ENCODE results near the gene CDKAL1.
"Not testable (repeated sequence)": the region's sequence is repeated elsewhere in the genome, so short reads cannot be mapped to it uniquely, and the experiment has no call there.

CDKAL1 gene

GRCh38 chr6:20498041-20498385 lies 36.2 kb upstream of the CDKAL1 start:
- TF ChIP-seq EZH2 (IDR thresholded peaks at IDR 0.05; ENCODE audit: borderline replicate concordance, low read depth, low read length, severe bottlenecking) (no peak), CTCF (IDR thresholded peaks at IDR 0.05; ENCODE audit: borderline replicate concordance, extremely low read depth, low read length, poor library complexity, severe bottlenecking) (no peak)
- no peaks in the 10 kb centered on the region for H3K4me1 ChIP-seq (ENCODE audit: insufficient read depth, low read length)
- H3K36me3 ChIP-seq (ENCODE audit: insufficient read depth, low read length), result peaks cover 6% of the 10 kb centered on the region; the same call in 1 of the 2 replicates
- H2AFZ ChIP-seq (ENCODE audit: low read depth, low read length), result no peak overlapping the region
- H3K4me3 ChIP-seq (ENCODE audit: low read depth in 1 of 2, low read length in 2 of 2), result no peak overlapping the region
- H3K27me3 ChIP-seq (ENCODE audit: insufficient read depth, low read length, poor library complexity), result no peaks in the 10 kb centered on the region
- no peaks in the 10 kb centered on the region for H3K79me2 ChIP-seq (ENCODE audit: insufficient read depth, low read length)
- no peak overlapping the region for H3K9ac ChIP-seq (ENCODE audit: low read depth, low read length)
- no peak for ATAC-seq (ENCODE audit: insufficient read depth, low read depth)
- no peaks in the 10 kb centered on the region for H3K9me3 ChIP-seq (ENCODE audit: insufficient read depth, low read length, severe bottlenecking)
- H4K20me1 ChIP-seq (ENCODE audit: insufficient read depth, low read length), result no peaks in the 10 kb centered on the region; the same call in 1 of the 2 replicates
- H3K27ac ChIP-seq (ENCODE audit: low read length), result no peak overlapping the region
- no peak overlapping the region for H3K4me2 ChIP-seq (ENCODE audit: insufficient read depth, low read length)
- DNase-seq, result no peak

GRCh38 chr6:20509212-20509611 lies 25.0 kb upstream of the CDKAL1 start:
- Histone ChIP-seq H4K20me1 (ENCODE audit: insufficient read depth, low read length) (no peaks in the 10 kb centered on the region), H3K36me3 (ENCODE audit: insufficient read depth, low read length) (no peaks in the 10 kb centered on the region), H3K4me1 (ENCODE audit: insufficient read depth, low read length) (no peaks in the 10 kb centered on the region), H3K27ac (ENCODE audit: low read length) (no peak overlapping the region), H3K27me3 (ENCODE audit: insufficient read depth, low read length, poor library complexity) (no peaks in the 10 kb centered on the region), H3K4me2 (ENCODE audit: insufficient read depth, low read length) (no peak overlapping the region), H3K9me3 (ENCODE audit: insufficient read depth, low read length, severe bottlenecking) (no peaks in the 10 kb centered on the region), H3K4me3 (ENCODE audit: low read depth in 1 of 2, low read length in 2 of 2) (no peak overlapping the region), H2AFZ (ENCODE audit: low read depth, low read length) (no peak overlapping the region), H3K79me2 (ENCODE audit: insufficient read depth, low read length) (no peaks in the 10 kb centered on the region), H3K9ac (ENCODE audit: low read depth, low read length) (no peak overlapping the region)
- no peak for ATAC-seq (ENCODE audit: insufficient read depth, low read depth)
- TF ChIP-seq EZH2 (IDR thresholded peaks at IDR 0.05; ENCODE audit: borderline replicate concordance, low read depth, low read length, severe bottlenecking) (no peak), CTCF (IDR thresholded peaks at IDR 0.05; ENCODE audit: borderline replicate concordance, extremely low read depth, low read length, poor library complexity, severe bottlenecking) (no peak)
- DNase-seq, result no peak

- no peaks in the 10 kb centered on the region for H3K4me1 ChIP-seq (ENCODE audit: insufficient read depth, low read length)
Observed at GRCh38 chr6:20511852-20512251, 22.4 kb upstream of the CDKAL1 start.

GRCh38 chr6:20525208-20525607 lies 9.0 kb upstream of the CDKAL1 start:
- H4K20me1 ChIP-seq (ENCODE audit: insufficient read depth, low read length); H3K4me2 ChIP-seq (ENCODE audit: insufficient read depth, low read length); DNase-seq; H3K9ac ChIP-seq (ENCODE audit: low read depth, low read length); H3K27me3 ChIP-seq (ENCODE audit: insufficient read depth, low read length, poor library complexity); H3K4me1 ChIP-seq (ENCODE audit: insufficient read depth, low read length); H2AFZ ChIP-seq (ENCODE audit: low read depth, low read length); H3K36me3 ChIP-seq (ENCODE audit: insufficient read depth, low read length); H3K9me3 ChIP-seq (ENCODE audit: insufficient read depth, low read length, severe bottlenecking); H3K79me2 ChIP-seq (ENCODE audit: insufficient read depth, low read length); H3K4me3 ChIP-seq (ENCODE audit: low read depth in 1 of 2, low read length in 2 of 2); H3K27ac ChIP-seq (ENCODE audit: low read length); ATAC-seq (ENCODE audit: insufficient read depth, low read depth): not testable (repeated sequence)

More at GRCh38 chr6:20511852-20512251, 22.4 kb upstream of the CDKAL1 start:
- Histone ChIP-seq H2AFZ (ENCODE audit: low read depth, low read length) (no peak overlapping the region), H3K9me3 (ENCODE audit: insufficient read depth, low read length, severe bottlenecking) (no peaks in the 10 kb centered on the region), H3K36me3 (ENCODE audit: insufficient read depth, low read length) (no peaks in the 10 kb centered on the region), H3K4me3 (ENCODE audit: low read depth in 1 of 2, low read length in 2 of 2) (no peak overlapping the region), H3K27me3 (ENCODE audit: insufficient read depth, low read length, poor library complexity) (no peaks in the 10 kb centered on the region), H3K27ac (ENCODE audit: low read length) (no peak overlapping the region), H3K9ac (ENCODE audit: low read depth, low read length) (no peak overlapping the region), H3K4me2 (ENCODE audit: insufficient read depth, low read length) (no peak overlapping the region), H3K79me2 (ENCODE audit: insufficient read depth, low read length) (no peaks in the 10 kb centered on the region), H4K20me1 (ENCODE audit: insufficient read depth, low read length) (no peaks in the 10 kb centered on the region)
- ATAC-seq (ENCODE audit: insufficient read depth, low read depth) (no peak), DNase-seq (no peak)
- no peak for TF ChIP-seq EZH2 (IDR thresholded peaks at IDR 0.05; ENCODE audit: borderline replicate concordance, low read depth, low read length, severe bottlenecking)
- TF ChIP-seq CTCF (IDR thresholded peaks at IDR 0.05; ENCODE audit: borderline replicate concordance, extremely low read depth, low read length, poor library complexity, severe bottlenecking), result no peak

All from DND-41 (cell line).